OCI-LY3 (cell line): ENCODE measurements around the gene LEPROT.

Experiments used
- H2AFZ ChIP-seq: fragments of 200-600, 300-600 bp; shearing (Covaris generic); 2 replicates; pipeline ENCODE4 v1.6.0; 2014; ENCODE audit warnings: antibody characterized with exemption, low read depth, low read length
- H3K27ac ChIP-seq: fragments of 200-600, 300-600 bp; sonication (generic); 2 replicates; pipeline ENCODE4 v1.5.1; 2014; ENCODE audit warnings: mild to moderate bottlenecking, low read length, moderate library complexity, mixed read lengths
- H3K27me3 ChIP-seq: fragments of 200-600, 300-600 bp; sonication (generic); 2 replicates; pipeline ENCODE4 v1.6.1; 2014; ENCODE audit warnings: low read depth, low read length, mixed read lengths
- H3K36me3 ChIP-seq: fragments of 200-600, 300-600 bp; sonication (generic); replicated peaks from 2 replicates; pipeline ENCODE3; 2014; ENCODE audit warnings: low read depth, low read length, mixed read lengths
- H3K4me1 ChIP-seq: fragments of 300-600, 200-600 bp; sonication (generic); 2 replicates; pipeline ENCODE4 v1.6.1; 2014; ENCODE audit warnings: low read length, mixed read lengths
- H3K4me2 ChIP-seq: fragments of 200-600, 300-600 bp; sonication (generic); 2 replicates; pipeline ENCODE4 v1.6.1; 2014; ENCODE audit warnings: low read length, mixed read lengths
- H3K4me3 ChIP-seq: fragments of 300-600, 200-600 bp; sonication (generic); 2 replicates; pipeline ENCODE4 v1.5.1; 2014; ENCODE audit warnings: antibody characterized with exemption, mild to moderate bottlenecking, low read length, moderate library complexity
- H3K79me2 ChIP-seq: fragments of 300-600, 200-600 bp; shearing (Covaris generic); 2 replicates; pipeline ENCODE4 v1.6.1; 2014; ENCODE audit warnings: mild to moderate bottlenecking, low read length, mixed read lengths
- H3K9ac ChIP-seq: fragments of 300-600, 200-600 bp; shearing (Covaris generic); 2 replicates; pipeline ENCODE4 v1.6.0; 2014; ENCODE audit warnings: mild to moderate bottlenecking, low read length, moderate library complexity
- H3K9me3 ChIP-seq: fragments of 200-600, 300-600 bp; shearing (Covaris generic); 2 replicates; pipeline ENCODE4 v1.6.1; 2014; ENCODE audit warnings: low read length, mixed read lengths; ENCODE audit not compliant: insufficient read depth
- H4K20me1 ChIP-seq: fragments of 200-600, 300-600 bp; sonication (generic); 2 replicates; pipeline ENCODE4 v1.6.1; 2016; ENCODE audit warnings: low read length, mixed read lengths; ENCODE audit not compliant: insufficient read depth
- EZH2phosphoT487 ChIP-seq: fragments of 200-600 bp; shearing (Covaris generic); IDR thresholded peaks from 2 replicates; pipeline ENCODE4 v1.6.1; 2018; ENCODE audit warnings: antibody characterized with exemption, mixed run types, low read depth
- TF ChIP-seq, protein P1 (sequence below): fragments of 200-600, 300-600 bp; sonication (generic); IDR thresholded peaks from 2 replicates; pipeline ENCODE4 v1.5.1; 2014; ENCODE audit warnings: antibody characterized with exemption, low read length, low read depth

Gene LEPROT

DNA sequence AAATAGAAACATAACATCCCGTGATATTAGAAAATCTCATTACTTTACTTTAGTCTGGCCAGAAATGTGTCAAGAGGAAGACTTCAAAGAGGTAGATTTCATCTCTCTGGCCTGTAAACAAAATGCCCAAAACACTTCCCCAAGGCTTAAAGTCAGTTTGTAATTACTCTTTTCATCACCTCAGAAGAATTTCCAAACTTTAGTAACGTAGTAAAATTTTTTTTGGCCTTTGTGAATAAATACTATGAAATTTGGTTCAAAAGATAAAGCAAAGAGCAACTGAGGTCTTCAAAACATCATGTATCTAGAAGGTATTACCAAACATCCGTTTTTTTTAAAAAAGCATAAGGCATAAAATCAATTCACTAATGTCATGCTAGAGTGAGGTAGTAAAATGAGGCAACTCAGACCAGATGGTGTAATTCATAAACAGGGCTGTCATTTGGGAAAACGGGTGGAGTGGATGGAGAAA is 51.4 kb downstream of the LEPROT start:
- no peak overlapping the region for H3K4me3 ChIP-seq
- no peaks in the 10 kb centered on the region for H3K27me3 ChIP-seq
- TF ChIP-seq EZH2phosphoT487 = no peak
- TF ChIP-seq, protein P1, sequence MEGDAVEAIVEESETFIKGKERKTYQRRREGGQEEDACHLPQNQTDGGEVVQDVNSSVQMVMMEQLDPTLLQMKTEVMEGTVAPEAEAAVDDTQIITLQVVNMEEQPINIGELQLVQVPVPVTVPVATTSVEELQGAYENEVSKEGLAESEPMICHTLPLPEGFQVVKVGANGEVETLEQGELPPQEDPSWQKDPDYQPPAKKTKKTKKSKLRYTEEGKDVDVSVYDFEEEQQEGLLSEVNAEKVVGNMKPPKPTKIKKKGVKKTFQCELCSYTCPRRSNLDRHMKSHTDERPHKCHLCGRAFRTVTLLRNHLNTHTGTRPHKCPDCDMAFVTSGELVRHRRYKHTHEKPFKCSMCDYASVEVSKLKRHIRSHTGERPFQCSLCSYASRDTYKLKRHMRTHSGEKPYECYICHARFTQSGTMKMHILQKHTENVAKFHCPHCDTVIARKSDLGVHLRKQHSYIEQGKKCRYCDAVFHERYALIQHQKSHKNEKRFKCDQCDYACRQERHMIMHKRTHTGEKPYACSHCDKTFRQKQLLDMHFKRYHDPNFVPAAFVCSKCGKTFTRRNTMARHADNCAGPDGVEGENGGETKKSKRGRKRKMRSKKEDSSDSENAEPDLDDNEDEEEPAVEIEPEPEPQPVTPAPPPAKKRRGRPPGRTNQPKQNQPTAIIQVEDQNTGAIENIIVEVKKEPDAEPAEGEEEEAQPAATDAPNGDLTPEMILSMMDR = no peak
- H4K20me1 ChIP-seq = no peaks in the 10 kb centered on the region
- no peaks in the 10 kb centered on the region for H3K4me1 ChIP-seq
- H3K36me3 ChIP-seq = no peaks in the 10 kb centered on the region
- H3K4me2 ChIP-seq = no peak overlapping the region
- no peaks in the 10 kb centered on the region for H3K9me3 ChIP-seq
- H3K27ac ChIP-seq = no peak overlapping the region
- no peaks in the 10 kb centered on the region for H3K79me2 ChIP-seq
- no peak overlapping the region for H3K9ac ChIP-seq
- no peak overlapping the region for H2AFZ ChIP-seq

DNA sequence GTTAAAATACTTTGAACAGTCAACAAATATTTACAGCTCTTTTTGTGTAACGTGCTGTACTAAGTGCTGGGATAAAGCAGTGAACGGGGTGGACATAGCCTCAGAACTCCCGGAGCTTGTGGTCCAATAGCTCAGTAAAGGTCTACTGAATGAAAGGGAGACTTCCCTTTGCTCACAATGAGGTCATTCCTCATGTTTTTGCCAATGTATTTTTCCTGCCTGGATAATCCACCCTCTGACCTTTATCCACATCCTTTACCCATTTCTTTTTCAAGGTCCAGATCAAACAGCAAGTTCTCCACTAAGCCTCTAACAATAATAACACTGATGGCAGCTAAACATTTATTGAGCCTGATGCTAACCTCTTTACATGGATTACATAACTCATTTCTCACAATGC is 55.9 kb downstream of the LEPROT start:
- Histone ChIP-seq H3K4me2 (no peak overlapping the region), H3K27me3 (no peaks in the 10 kb centered on the region), H2AFZ (no peak overlapping the region), H3K79me2 (no peaks in the 10 kb centered on the region), H3K4me3 (no peak overlapping the region), H3K9ac (no peak overlapping the region), H3K4me1 (no peaks in the 10 kb centered on the region), H3K36me3 (no peaks in the 10 kb centered on the region), H4K20me1 (no peaks in the 10 kb centered on the region), H3K27ac (no peak overlapping the region), H3K9me3 (no peaks in the 10 kb centered on the region)
- TF ChIP-seq, protein P1 = no peak
- no peak for TF ChIP-seq EZH2phosphoT487

DNA sequence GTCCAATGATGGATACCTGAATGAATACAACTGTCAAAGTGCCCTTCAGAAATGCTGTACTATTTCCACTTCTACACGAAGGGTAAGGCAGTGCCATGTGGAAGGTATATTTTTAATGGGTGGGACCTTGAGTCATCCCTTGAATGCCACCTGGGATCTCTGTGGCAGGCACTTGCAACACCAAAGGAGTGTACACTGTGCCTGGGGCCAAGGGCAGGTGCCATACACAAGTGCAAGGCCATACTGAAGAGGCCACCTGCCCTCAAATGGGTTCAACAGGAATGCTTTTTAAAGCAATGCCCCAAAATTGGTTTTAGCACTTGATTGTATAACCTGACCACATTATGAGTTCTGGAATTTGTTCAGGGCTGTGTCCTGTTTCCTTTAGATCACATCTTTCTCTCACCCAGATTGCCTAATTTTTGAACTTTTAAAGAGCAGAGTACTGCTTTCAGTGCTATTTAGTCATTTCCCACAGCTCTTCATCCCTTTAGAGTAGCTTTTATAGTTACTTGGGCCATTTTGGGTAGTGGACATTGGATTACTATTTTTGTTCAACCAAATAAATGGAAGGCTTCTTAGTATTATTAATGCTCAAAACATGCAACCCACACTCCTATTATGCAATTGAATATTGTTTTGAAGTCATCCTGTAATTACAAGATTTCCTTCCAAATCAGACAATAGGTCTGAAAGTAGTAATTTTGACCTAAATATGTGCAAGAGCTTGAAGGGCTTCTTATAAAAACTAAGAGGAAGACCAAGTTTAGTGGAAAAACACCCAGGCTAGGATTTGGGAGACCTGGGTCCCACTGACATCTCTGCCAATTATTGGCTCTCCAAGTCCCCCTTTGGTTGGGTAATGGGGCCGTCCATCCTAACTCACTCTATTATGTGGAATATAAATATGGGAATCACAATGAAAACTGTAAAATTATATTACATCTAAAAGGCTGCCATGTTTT is 57.2 kb downstream of the LEPROT start:
- no peak overlapping the region for H3K4me2 ChIP-seq
- TF ChIP-seq EZH2phosphoT487 = no peak
- TF ChIP-seq, protein P1 = no peak

DNA sequence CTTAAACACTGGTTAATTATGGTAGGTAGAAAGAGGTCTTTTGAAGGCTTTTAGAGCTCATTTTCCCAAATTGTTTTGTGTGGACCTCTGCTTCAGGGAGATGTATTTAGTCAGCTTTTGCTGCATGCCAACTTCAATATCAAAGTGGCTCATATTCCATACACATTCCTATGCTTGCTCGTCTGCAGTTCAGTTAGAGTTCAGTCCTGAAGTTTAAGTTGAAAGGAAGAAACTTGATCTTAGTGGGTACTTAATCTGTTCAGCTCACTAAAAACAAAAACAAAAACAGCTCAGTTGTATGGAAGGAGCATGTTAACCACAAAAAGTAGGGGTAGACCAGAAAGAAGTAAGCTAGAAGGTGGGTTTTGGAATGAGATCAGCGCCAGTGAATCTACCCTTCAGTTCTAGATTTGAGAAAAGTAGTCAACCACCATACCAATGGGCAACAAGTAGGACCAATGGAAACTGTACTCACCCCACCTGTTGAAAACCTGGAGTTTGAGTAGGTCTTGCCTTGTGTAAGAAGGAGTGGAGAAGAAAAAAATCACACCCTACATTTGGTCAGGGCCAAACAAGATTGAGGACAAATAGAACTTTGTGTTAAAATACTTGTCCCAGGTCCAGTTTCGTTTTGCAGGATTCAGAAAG is 58.0 kb downstream of the LEPROT start:
- Histone ChIP-seq H3K9ac (no peak overlapping the region), H2AFZ (no peak overlapping the region), H3K27me3 (no peaks in the 10 kb centered on the region), H3K4me3 (no peak overlapping the region), H3K27ac (no peak overlapping the region), H3K4me2 (no peak overlapping the region), H3K79me2 (no peaks in the 10 kb centered on the region), H4K20me1 (no peaks in the 10 kb centered on the region), H3K9me3 (no peaks in the 10 kb centered on the region), H3K4me1 (no peaks in the 10 kb centered on the region), H3K36me3 (no peaks in the 10 kb centered on the region)
- TF ChIP-seq, protein P1 = no peak
- no peak for TF ChIP-seq EZH2phosphoT487

More for the DNA sequence above, 57.2 kb downstream of the LEPROT start:
- H3K36me3 ChIP-seq = no peaks in the 10 kb centered on the region
- H3K79me2 ChIP-seq = no peaks in the 10 kb centered on the region
- H3K9me3 ChIP-seq = no peaks in the 10 kb centered on the region
- no peaks in the 10 kb centered on the region for H3K27me3 ChIP-seq
- no peak overlapping the region for H2AFZ ChIP-seq
- H3K4me3 ChIP-seq = no peak overlapping the region
- H3K4me1 ChIP-seq = no peaks in the 10 kb centered on the region
- H3K9ac ChIP-seq = no peak overlapping the region
- H4K20me1 ChIP-seq = no peaks in the 10 kb centered on the region
- no peak overlapping the region for H3K27ac ChIP-seq
